Astrocyte (in vitro differentiated cells and primary cell): ENCODE data around the gene RNF150. TPM values are rescaled to one million over a fixed set of nuclear protein-coding genes. Genes with fewer than 3 reads are reported as not detected.

Experiments used
- DNase-seq: peaks from one replicate; pipeline ENCODE4 v3.0.0-alpha.2; 2010; ENCODE audit warnings: low read depth
- FAIRE-seq: peaks from 2 replicates; lab custom pipeline; 2011; peaks lifted over from hg19 to GRCh38; lab: Jason Lieb, UNC
- H2AFZ ChIP-seq: 2 replicates; pipeline ENCODE4 v1.6.0; 2012; ENCODE audit warnings: low read depth, low read length, inconsistent platforms
- H3K27ac ChIP-seq: 2 replicates; pipeline ENCODE4 v1.5.1; 2011; ENCODE audit warnings: low read depth, low read length, inconsistent platforms
- H3K27me3 ChIP-seq: 2 replicates; pipeline ENCODE4 v1.6.0; 2011; ENCODE audit warnings: low read length, inconsistent platforms; ENCODE audit not compliant: insufficient read depth
- H3K36me3 ChIP-seq: 2 replicates; pipeline ENCODE4 v1.5.1; 2011; ENCODE audit warnings: low read length, inconsistent platforms; ENCODE audit not compliant: insufficient read depth
- H3K4me1 ChIP-seq: 2 replicates; pipeline ENCODE4 v1.5.1; 2011; ENCODE audit warnings: low read length, inconsistent platforms; ENCODE audit not compliant: insufficient read depth
- H3K4me2 ChIP-seq: 2 replicates; pipeline ENCODE4 v1.6.0; 2012; ENCODE audit warnings: low read length, inconsistent platforms
- H3K4me3 ChIP-seq: 2 replicates; pipeline ENCODE4 v1.5.1; 2011; ENCODE audit warnings: low read depth, mild to moderate bottlenecking, low read length, inconsistent platforms; ENCODE audit not compliant: insufficient read depth
- H3K79me2 ChIP-seq: 2 replicates; pipeline ENCODE4 v1.6.0; 2012; ENCODE audit warnings: mild to moderate bottlenecking, low read length, inconsistent platforms; ENCODE audit not compliant: insufficient read depth
- H3K9ac ChIP-seq: 2 replicates; pipeline ENCODE4 v1.6.0; 2012; ENCODE audit warnings: mild to moderate bottlenecking, low read length, inconsistent platforms
- H3K9me3 ChIP-seq: 2 replicates; pipeline ENCODE4 v1.5.1; 2012; ENCODE audit warnings: low read depth, mild to moderate bottlenecking, low read length, inconsistent platforms; ENCODE audit not compliant: insufficient read depth
- H4K20me1 ChIP-seq: 2 replicates; pipeline ENCODE4 v1.6.0; 2012; ENCODE audit warnings: low read length, inconsistent platforms; ENCODE audit not compliant: insufficient read depth
- H3K27ac Mint-ChIP-seq: one replicate; pipeline ENCODE4 v1.8.0; 2021; ENCODE audit warnings: mild to moderate bottlenecking, mixed read lengths; ENCODE audit not compliant: unreplicated experiment
- H3K27me3 Mint-ChIP-seq: one replicate; pipeline ENCODE4 v1.8.0; 2021; ENCODE audit warnings: low read depth, mixed read lengths; ENCODE audit not compliant: unreplicated experiment
- H3K36me3 Mint-ChIP-seq: one replicate; pipeline ENCODE4 v1.8.0; 2021; ENCODE audit warnings: low read depth, mixed read lengths; ENCODE audit not compliant: unreplicated experiment
- H3K4me1 Mint-ChIP-seq: one replicate; pipeline ENCODE4 v1.8.0; 2021; ENCODE audit warnings: low read depth, mixed read lengths; ENCODE audit not compliant: unreplicated experiment
- H3K4me3 Mint-ChIP-seq: one replicate; pipeline ENCODE4 v1.8.0; 2021; ENCODE audit warnings: mild to moderate bottlenecking, moderate library complexity, mixed read lengths; ENCODE audit not compliant: unreplicated experiment
- H3K9me3 Mint-ChIP-seq: one replicate; pipeline ENCODE4 v1.8.0; 2021; ENCODE audit warnings: mild to moderate bottlenecking, mixed read lengths; ENCODE audit not compliant: unreplicated experiment
- CTCF ChIP-seq: IDR thresholded peaks from 2 replicates; pipeline ENCODE4 v1.5.1; 2011; ENCODE audit warnings: low read depth, mild to moderate bottlenecking, inconsistent platforms, low read length, moderate library complexity; ENCODE audit not compliant: insufficient read depth
- EZH2 ChIP-seq: IDR thresholded peaks from 2 replicates; pipeline ENCODE4 v1.6.1; 2012; ENCODE audit warnings: mild to moderate bottlenecking, low read length, inconsistent platforms; ENCODE audit not compliant: insufficient read depth
- total RNA-seq: library from RNA; stranded (reverse); gene quantifications from 2 replicates; pipeline ENCODE4 v1.2.1, GENCODE V29; 2021

Gene RNF150
- total RNA-seq, 1 donor from 2014 or later = 5.2 TPM

- H3K36me3 Mint-ChIP-seq = no peaks in the 10 kb centered on the region
- no peaks in the 10 kb centered on the region for H3K27me3 ChIP-seq
- H3K4me1 ChIP-seq = peaks cover 6% of the 10 kb centered on the region
- peak; percentile 91 for FAIRE-seq
- peaks cover 5% of the 10 kb centered on the region for H3K4me1 Mint-ChIP-seq
- H3K27ac Mint-ChIP-seq = no peak overlapping the region
- peaks cover 2% of the 10 kb centered on the region for H3K27me3 Mint-ChIP-seq
- H3K9me3 Mint-ChIP-seq = no peaks in the 10 kb centered on the region
- H3K9ac ChIP-seq = no peak overlapping the region
- no peak overlapping the region for H3K4me3 ChIP-seq
- TF ChIP-seq EZH2 (no peak), CTCF (peak; percentile 87)
- H3K36me3 ChIP-seq = no peaks in the 10 kb centered on the region
- no peaks in the 10 kb centered on the region for H4K20me1 ChIP-seq
- no peak overlapping the region for H3K4me3 Mint-ChIP-seq
- no peak overlapping the region for H3K27ac ChIP-seq
- peak; percentile 74 for DNase-seq
- H3K9me3 ChIP-seq = no peaks in the 10 kb centered on the region
- H3K4me2 ChIP-seq = no peak overlapping the region
- H3K79me2 ChIP-seq = no peaks in the 10 kb centered on the region
- no peak overlapping the region for H2AFZ ChIP-seq
Observed at GRCh38 chr4:140861359-140862176, 271.7 kb downstream of the RNF150 start.

- H4K20me1 ChIP-seq = no peaks in the 10 kb centered on the region
- no peak overlapping the region for H3K9ac ChIP-seq
- Mint-ChIP-seq H3K27me3 (no peaks in the 10 kb centered on the region), H3K36me3 (no peaks in the 10 kb centered on the region), H3K27ac (no peak overlapping the region), H3K4me3 (no peak overlapping the region), H3K9me3 (no peaks in the 10 kb centered on the region), H3K4me1 (peaks cover 5% of the 10 kb centered on the region)
- H3K4me2 ChIP-seq = no peak overlapping the region
- FAIRE-seq (no peak), DNase-seq (peak; percentile 14)
- no peaks in the 10 kb centered on the region for H3K36me3 ChIP-seq
- no peak overlapping the region for H3K27ac ChIP-seq
- no peak overlapping the region for H2AFZ ChIP-seq
- no peaks in the 10 kb centered on the region for H3K9me3 ChIP-seq
- TF ChIP-seq EZH2 (no peak), CTCF (no peak)
- no peaks in the 10 kb centered on the region for H3K79me2 ChIP-seq
- no peaks in the 10 kb centered on the region for H3K27me3 ChIP-seq
- no peak overlapping the region for H3K4me3 ChIP-seq
- peaks cover 10% of the 10 kb centered on the region for H3K4me1 ChIP-seq
Observed at GRCh38 chr4:140858897-140859296, 274.4 kb downstream of the RNF150 start.

- H3K9me3 ChIP-seq = no peaks in the 10 kb centered on the region
- no peak overlapping the region for H3K4me3 ChIP-seq
- DNase-seq (peak; percentile 43), FAIRE-seq (no peak)
- Mint-ChIP-seq H3K27me3 (no peaks in the 10 kb centered on the region), H3K36me3 (no peaks in the 10 kb centered on the region), H3K27ac (no peak overlapping the region), H3K4me3 (no peak overlapping the region), H3K4me1 (peaks cover 5% of the 10 kb centered on the region), H3K9me3 (no peaks in the 10 kb centered on the region)
- no peak for TF ChIP-seq CTCF
- no peak for TF ChIP-seq EZH2
- no peak overlapping the region for H3K27ac ChIP-seq
- H3K4me1 ChIP-seq = peaks cover 10% of the 10 kb centered on the region
- H3K9ac ChIP-seq = no peak overlapping the region
- H4K20me1 ChIP-seq = no peaks in the 10 kb centered on the region
- no peaks in the 10 kb centered on the region for H3K79me2 ChIP-seq
- H3K36me3 ChIP-seq = no peaks in the 10 kb centered on the region
- H2AFZ ChIP-seq = peak overlapping the region; percentile 58
- H3K27me3 ChIP-seq = peaks cover 3% of the 10 kb centered on the region
- peak overlapping the region; percentile 71 for H3K4me2 ChIP-seq
Observed at GRCh38 chr4:140857111-140857510, 276.2 kb downstream of the RNF150 start.
